A673 (cell line): ENCODE results near the gene ZNF267.

ENCODE experiments used
- EZH2 ChIP-seq: fragments of 200-600 bp; sonication (generic); IDR thresholded peaks from 2 replicates; pipeline ENCODE4 v1.6.1; 2017; ENCODE audit warnings: borderline replicate concordance, low read depth, mild to moderate bottlenecking, mixed read lengths, antibody characterized with exemption, low read length; ENCODE audit not compliant: poor library complexity, severe bottlenecking
- TF ChIP-seq, protein P1 (sequence below): fragments of 300-800, 200-600 bp; sonication (generic); conservative IDR thresholded peaks from 2 replicates; pipeline ENCODE4 v1.5.1; 2017; ENCODE audit warnings: low read depth, mild to moderate bottlenecking, antibody characterized with exemption, low read length, moderate library complexity, mixed read lengths

- TF ChIP-seq, protein P1, sequence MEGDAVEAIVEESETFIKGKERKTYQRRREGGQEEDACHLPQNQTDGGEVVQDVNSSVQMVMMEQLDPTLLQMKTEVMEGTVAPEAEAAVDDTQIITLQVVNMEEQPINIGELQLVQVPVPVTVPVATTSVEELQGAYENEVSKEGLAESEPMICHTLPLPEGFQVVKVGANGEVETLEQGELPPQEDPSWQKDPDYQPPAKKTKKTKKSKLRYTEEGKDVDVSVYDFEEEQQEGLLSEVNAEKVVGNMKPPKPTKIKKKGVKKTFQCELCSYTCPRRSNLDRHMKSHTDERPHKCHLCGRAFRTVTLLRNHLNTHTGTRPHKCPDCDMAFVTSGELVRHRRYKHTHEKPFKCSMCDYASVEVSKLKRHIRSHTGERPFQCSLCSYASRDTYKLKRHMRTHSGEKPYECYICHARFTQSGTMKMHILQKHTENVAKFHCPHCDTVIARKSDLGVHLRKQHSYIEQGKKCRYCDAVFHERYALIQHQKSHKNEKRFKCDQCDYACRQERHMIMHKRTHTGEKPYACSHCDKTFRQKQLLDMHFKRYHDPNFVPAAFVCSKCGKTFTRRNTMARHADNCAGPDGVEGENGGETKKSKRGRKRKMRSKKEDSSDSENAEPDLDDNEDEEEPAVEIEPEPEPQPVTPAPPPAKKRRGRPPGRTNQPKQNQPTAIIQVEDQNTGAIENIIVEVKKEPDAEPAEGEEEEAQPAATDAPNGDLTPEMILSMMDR, result no peak
- no peak for TF ChIP-seq EZH2
Observed at GRCh38 chr16:31880322-31880979, 6.8 kb downstream of the ZNF267 start.
